ENCODE results near the gene LMNTD1.
"Not testable (repeated sequence)": the region's sequence is repeated elsewhere in the genome, so short reads cannot be mapped to it uniquely, and the experiment has no call there.

LMNTD1 gene

DNA sequence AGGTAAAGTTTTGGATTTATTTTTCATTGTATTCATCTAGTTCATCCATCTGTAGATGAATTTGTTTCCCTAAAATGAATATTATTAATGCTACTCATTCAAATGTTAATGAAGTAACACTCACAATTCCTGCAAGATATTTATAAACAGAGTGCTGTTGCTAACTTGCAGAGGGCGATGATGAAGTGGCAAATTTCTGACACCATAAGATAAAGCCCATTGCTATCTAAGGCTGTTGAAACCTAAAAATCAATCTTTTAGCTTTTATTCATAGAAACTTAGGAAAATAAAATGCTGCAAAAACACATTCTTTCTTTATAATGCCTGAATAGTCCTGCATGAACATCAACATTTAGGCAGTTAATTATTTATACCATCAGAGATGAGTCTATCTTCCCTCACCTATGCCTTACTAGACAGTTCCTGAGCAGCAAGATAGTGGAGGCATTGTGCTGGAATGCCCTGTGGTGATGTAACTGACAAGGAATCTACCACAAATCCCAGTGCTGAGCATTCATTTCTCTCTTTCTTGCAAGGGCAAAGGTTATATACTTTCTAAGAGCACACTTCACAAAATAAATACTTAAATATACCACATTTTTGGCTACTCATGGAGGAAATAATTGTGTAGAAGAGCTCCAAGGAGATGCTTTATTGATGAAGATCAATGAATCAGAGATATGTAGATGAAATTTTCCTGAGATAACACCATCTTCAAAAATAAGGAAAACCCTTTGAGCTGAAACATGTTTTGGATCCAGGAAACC, 57.6 kb downstream of the LMNTD1 start:
- H3K4me1 ChIP-seq = 0 out of 2 replicates have a peak, but pooled peaks cover 2% of the 10 kb centered on the region
- H3K4me3 ChIP-seq = no peak overlapping the region
- H3K27me3 ChIP-seq (ENCODE audit: low read depth) = no peaks in the 10 kb centered on the region
- no peaks in the 10 kb centered on the region; the same call in 1 of the 2 replicates for H3K9me3 ChIP-seq
- no peak for DNase-seq (ENCODE audit: low spot score in 2 of 2)
- in situ Hi-C loops (cut with MboI; ENCODE audit: low sequenced_read_pairs) = no loop called here
- H3K36me3 ChIP-seq (replicated peaks) = no peaks in the 10 kb centered on the region

DNA sequence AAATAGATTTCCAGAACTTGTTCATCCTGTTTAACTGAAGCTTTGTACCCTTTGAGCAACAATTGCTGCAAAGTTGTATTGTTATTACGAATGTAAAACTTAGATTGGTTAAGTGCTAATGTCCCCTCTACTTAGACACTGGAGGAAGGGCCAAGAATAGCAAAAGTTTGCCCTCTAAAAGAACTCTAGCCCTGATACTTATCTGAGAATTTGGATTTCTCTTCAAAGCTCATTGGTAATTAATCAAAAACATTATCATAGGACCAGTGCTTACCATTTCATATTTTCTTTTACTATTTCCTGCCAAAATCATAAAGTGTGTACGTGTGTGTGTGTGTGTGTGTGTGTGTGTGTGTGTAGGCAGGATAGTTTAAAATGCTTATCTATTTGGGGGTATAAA, 58.2 kb downstream of the LMNTD1 start:
- Histone ChIP-seq H3K36me3 (replicated peaks) (no peaks in the 10 kb centered on the region), H3K9me3 (no peaks in the 10 kb centered on the region; the same call in 1 of the 2 replicates), H3K4me1 (0 out of 2 replicates have a peak, but pooled peaks cover 2% of the 10 kb centered on the region), H3K27me3 (ENCODE audit: low read depth) (no peaks in the 10 kb centered on the region), H3K4me3 (no peak overlapping the region)
- in situ Hi-C loops (cut with MboI; ENCODE audit: low sequenced_read_pairs) = no loop called here
- no peak for DNase-seq (ENCODE audit: low spot score in 2 of 2)

DNA sequence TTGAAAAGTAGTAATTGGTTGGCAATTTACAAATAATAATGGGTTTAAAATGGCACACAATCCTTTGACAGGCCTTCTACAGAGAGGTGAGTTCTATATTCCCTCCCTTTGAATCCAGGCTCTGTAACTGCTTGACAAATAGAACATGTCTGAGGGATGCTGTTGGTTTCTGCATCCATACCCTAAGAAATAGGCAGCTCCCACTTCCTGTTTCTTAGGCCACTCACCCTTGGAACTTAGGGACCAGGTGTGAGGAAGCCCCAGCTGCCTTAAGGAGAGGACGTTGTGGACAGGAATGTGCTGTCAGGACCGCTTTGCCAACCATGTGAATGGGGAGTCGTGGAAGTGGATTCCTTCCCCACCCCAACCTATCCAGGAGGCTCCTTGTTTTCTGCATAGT, 59.4 kb downstream of the LMNTD1 start:
- no peak for DNase-seq (ENCODE audit: low spot score in 2 of 2)
- H3K4me3 ChIP-seq = no peak overlapping the region
- H3K4me1 ChIP-seq = 0 out of 2 replicates have a peak, but pooled peaks cover 2% of the 10 kb centered on the region
- no peaks in the 10 kb centered on the region for H3K27me3 ChIP-seq (ENCODE audit: low read depth)
- no peaks in the 10 kb centered on the region for H3K36me3 ChIP-seq (replicated peaks)
- in situ Hi-C loops (cut with MboI; ENCODE audit: low sequenced_read_pairs) = no loop called here
- no peaks in the 10 kb centered on the region; the same call in 1 of the 2 replicates for H3K9me3 ChIP-seq

DNA sequence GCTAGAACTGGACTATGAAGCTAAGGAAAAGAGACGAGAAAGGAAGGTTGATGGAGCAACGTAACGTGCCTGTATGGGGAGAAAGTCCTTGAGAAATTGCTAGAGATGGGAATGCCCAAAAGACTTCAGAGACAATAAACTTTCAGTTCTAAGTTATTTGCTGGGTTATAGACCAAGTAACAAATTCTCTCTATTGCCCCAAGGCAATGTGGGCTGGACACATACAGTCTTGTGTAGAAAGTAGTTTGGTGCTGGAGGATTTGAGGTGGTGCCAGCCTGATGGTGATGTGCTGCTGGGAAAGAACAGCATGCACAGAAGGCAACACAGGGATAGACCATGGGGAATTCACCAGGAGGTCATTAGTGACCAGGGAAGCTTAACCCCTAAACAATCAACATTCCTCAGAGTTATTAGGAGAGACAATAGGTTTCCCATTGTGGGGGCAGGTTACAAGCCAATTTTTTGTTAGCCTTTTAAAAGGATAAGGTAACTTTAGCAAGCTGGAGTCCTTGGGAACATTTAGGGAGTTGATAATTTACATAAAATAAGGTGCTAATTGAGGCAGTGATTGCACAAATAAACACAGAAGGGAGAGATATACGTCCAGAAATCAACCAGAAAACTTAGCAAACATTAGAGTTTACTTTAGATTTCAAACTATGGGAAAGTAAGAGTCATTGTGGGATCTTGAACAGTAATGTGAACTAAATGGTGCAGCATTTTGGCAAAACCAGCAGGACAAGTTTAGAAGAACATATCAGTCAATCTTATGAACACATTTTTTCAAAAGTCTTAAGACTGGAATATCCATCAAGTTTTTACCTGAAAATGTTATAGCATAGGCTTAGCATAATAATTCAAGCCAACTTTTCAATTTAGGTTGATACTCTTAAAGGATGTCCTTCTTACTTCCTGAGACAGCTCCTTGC, 61.4 kb downstream of the LMNTD1 start:
- Histone ChIP-seq H3K27me3 (ENCODE audit: low read depth) (no peaks in the 10 kb centered on the region), H3K9me3 (no peaks in the 10 kb centered on the region; the same call in 1 of the 2 replicates), H3K36me3 (replicated peaks) (no peaks in the 10 kb centered on the region), H3K4me1 (0 out of 2 replicates have a peak, but pooled peaks cover 2% of the 10 kb centered on the region), H3K4me3 (no peak overlapping the region)
- in situ Hi-C loops (cut with MboI; ENCODE audit: low sequenced_read_pairs) = no loop called here
- no peak for DNase-seq (ENCODE audit: low spot score in 2 of 2)

DNA sequence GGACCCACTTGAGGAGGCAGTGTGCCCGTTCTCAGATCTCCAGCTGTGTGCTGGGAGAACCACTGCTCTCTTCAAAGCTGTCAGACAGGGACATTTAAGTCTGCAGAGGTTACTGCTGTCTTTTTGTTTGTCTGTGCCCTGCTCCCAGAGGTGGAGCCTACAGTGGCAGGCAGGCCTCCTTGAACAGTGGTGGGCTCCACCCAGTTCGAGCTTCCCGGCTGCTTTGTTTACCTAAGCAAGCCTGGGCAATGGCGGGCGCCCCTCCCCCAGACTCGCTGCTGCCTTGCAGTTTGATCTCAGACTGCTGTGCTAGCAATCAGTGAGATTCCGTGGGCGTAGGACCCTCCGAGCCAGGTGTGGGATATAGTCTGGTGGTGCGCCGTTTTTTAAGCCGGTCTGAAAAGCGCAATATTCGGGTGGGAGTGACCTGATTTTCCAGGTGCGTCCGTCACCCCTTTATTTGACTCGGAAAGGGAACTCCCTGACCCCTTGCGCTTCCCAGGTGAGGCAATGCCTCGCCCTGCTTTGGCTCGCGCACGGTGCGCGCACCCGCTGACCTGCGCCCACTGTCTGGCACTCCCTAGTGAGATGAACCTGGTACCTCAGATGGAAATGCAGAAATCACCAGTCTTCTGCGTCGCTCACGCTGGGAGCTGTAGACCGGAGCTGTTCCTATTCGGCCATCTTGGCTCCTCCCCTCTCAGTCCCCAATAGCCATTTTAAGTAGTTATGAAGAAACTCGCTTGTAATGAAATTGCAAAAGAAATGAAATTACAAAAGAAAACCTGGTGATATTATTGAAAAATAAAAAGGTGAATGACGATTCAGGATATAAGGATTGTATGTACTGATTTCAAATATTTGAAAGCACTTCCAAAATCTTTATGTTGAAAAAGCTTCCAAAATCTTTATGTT, 63.9 kb downstream of the LMNTD1 start:
- H3K36me3 ChIP-seq (replicated peaks); H3K4me1 ChIP-seq; H3K27me3 ChIP-seq (ENCODE audit: low read depth); H3K4me3 ChIP-seq; H3K9me3 ChIP-seq; in situ Hi-C loops (cut with MboI; ENCODE audit: low sequenced_read_pairs): not testable (repeated sequence)
- peak in 1 of 2 experiments; percentile 48 for DNase-seq (ENCODE audit: low spot score in 2 of 2)

DNA sequence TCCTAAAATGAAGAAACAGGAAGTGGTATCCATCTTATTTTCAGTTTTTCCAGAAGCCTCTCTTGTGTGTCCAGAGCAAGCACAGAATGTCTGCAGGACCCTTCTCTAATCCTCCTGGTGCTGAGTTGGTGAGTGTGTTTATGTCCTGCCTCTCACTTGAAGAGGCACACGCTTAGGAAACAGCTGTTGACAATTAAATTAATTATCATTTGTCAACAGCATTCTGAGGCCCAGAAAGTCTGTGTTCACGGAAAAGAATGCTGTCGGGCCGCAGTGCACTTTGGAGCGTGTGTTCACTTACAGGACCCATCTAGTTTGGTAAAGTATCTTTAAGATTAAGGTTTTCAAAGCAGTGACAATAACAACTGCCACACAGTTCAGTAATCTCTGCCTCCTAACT, 70.5 kb downstream of the LMNTD1 start:
- in situ Hi-C loops (cut with MboI; ENCODE audit: low sequenced_read_pairs) = no loop called here
- H3K36me3 ChIP-seq (replicated peaks) = no peaks in the 10 kb centered on the region
- H3K4me3 ChIP-seq = no peak overlapping the region
- no peaks in the 10 kb centered on the region for H3K9me3 ChIP-seq
- DNase-seq (ENCODE audit: low spot score in 2 of 2) = no peak
- no peaks in the 10 kb centered on the region for H3K27me3 ChIP-seq (ENCODE audit: low read depth)
- H3K4me1 ChIP-seq = no peaks in the 10 kb centered on the region

DNA sequence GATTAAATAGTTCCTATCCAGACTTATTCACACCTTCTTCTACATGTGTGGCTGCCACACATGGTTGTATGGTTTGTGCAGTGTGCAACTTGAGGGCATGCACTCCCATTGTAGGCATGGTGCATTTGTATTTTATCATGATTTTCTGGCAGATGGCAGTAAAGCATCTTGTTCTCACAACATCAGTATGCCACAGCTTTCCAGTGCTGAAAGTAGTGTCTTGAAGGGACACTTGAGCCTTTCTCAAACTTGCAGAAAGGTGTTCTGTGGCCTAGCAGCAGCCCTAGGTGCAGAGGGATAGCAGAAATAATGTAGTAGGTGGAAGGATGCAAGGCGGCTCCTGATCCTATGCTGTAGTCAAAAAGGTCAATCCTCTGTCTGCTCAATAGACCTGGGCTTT, 72.9 kb downstream of the LMNTD1 start:
- no peaks in the 10 kb centered on the region for H3K4me1 ChIP-seq
- in situ Hi-C loops (cut with MboI; ENCODE audit: low sequenced_read_pairs) = no loop called here
- no peak for DNase-seq (ENCODE audit: low spot score in 2 of 2)
- H3K27me3 ChIP-seq (ENCODE audit: low read depth) = no peaks in the 10 kb centered on the region
- no peak overlapping the region for H3K4me3 ChIP-seq
- no peaks in the 10 kb centered on the region for H3K9me3 ChIP-seq
- no peaks in the 10 kb centered on the region for H3K36me3 ChIP-seq (replicated peaks)

DNA sequence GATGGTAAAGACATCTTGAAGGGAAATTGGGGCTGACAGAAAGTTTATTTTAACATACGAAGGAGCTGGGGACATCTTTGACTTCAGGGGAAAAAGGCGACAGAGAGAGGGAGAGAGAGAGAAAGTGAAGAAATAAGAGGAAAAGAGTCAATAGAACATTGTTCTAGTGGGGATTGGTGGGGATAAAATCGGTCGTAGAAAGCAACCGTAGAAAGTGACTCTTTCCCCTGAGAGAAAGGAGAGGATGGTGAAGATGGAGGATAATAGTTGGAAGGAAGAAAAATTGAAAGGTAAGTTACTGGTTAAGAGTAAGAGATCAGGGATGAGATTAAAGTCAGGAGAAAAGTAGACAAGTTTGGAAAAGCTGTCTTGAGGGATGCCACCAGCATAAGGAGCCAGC, 75.9 kb downstream of the LMNTD1 start:
- no peak for DNase-seq (ENCODE audit: low spot score in 2 of 2)
- Histone ChIP-seq H3K4me3 (no peak overlapping the region), H3K4me1 (no peaks in the 10 kb centered on the region), H3K9me3 (no peaks in the 10 kb centered on the region), H3K27me3 (ENCODE audit: low read depth) (no peaks in the 10 kb centered on the region), H3K36me3 (replicated peaks) (no peaks in the 10 kb centered on the region)
- in situ Hi-C loops (cut with MboI; ENCODE audit: low sequenced_read_pairs) = no loop called here

DNA sequence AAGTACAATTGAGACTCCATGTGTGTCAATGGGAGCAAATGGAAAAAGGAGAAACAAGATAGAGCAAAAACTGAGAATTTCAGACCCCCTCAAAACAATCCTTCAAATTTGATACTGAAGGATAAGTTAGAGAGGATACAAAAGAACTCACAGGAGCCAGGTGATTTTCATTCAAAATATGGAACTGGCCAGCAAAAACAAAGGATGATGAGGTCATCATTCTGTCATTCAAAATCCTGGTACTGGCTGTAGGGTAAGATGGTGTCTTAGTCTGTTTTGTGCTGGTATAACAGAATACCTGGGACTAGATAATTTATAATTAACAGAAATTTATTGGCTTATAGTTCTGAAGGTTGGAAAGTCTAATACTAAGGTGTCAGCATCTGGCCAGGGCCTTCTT, 80.6 kb downstream of the LMNTD1 start:
- in situ Hi-C loops (cut with MboI; ENCODE audit: low sequenced_read_pairs) = no loop called here
- no peak overlapping the region for H3K4me3 ChIP-seq

DNA sequence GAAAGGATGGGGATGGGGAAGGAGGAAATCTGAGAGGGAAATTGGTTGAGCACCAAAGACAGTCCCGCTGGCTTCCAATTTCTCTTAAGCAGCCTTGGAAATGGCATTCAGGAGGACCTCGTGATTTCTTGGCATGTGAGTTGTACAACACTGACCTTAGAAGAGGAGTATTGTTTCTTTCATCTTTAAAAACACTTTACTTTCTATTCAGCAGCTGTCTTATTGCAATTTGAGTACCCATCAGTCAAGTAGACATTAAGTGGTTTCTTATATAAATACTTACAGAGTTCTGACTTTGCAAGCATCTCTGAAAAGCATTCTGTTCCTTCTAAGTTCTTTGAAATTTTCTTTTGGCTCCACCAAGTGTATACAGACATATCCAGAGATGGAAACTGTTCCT, 83.2 kb downstream of the LMNTD1 start:
- in situ Hi-C loops (cut with MboI; ENCODE audit: low sequenced_read_pairs) = no loop called here
- H3K9me3 ChIP-seq = peaks cover 3% of the 10 kb centered on the region; the same call in 1 of the 2 replicates

More for the DNA sequence above, 80.6 kb downstream of the LMNTD1 start:
- Histone ChIP-seq H3K27me3 (ENCODE audit: low read depth) (no peaks in the 10 kb centered on the region), H3K9me3 (no peaks in the 10 kb centered on the region), H3K36me3 (replicated peaks) (no peaks in the 10 kb centered on the region), H3K4me1 (no peaks in the 10 kb centered on the region)
- DNase-seq (ENCODE audit: low spot score in 2 of 2) = no peak

DNA sequence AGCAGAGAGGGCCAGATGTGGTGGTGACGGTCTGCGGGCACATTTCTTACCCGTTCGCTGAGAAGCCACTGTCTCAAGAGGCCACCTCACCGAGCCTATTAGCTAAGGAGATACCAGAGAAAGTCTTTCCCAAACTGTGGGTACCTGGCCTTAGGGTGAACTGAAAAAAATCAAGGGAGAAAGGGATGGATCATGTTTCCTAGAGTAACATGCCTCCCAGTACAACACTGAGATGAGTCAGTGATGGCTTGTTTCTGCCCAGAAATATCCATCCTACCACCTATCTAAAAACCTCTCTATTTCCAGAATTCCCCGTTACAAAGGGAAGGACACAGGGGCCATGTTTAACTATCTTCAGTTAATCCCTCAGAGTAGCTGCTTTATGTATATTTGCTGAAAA, 83.7 kb downstream of the LMNTD1 start:
- Histone ChIP-seq H3K27me3 (ENCODE audit: low read depth) (no peaks in the 10 kb centered on the region), H3K36me3 (replicated peaks) (no peaks in the 10 kb centered on the region), H3K4me1 (no peaks in the 10 kb centered on the region), H3K9me3 (peaks cover 3% of the 10 kb centered on the region; the same call in 1 of the 2 replicates), H3K4me3 (no peak overlapping the region)
- no peak for DNase-seq (ENCODE audit: low spot score in 2 of 2)
- in situ Hi-C loops (cut with MboI; ENCODE audit: low sequenced_read_pairs) = no loop called here

More for the DNA sequence above, 83.2 kb downstream of the LMNTD1 start:
- no peak for DNase-seq (ENCODE audit: low spot score in 2 of 2)
- Histone ChIP-seq H3K4me3 (no peak overlapping the region), H3K27me3 (ENCODE audit: low read depth) (no peaks in the 10 kb centered on the region), H3K4me1 (no peaks in the 10 kb centered on the region), H3K36me3 (replicated peaks) (no peaks in the 10 kb centered on the region)

DNA sequence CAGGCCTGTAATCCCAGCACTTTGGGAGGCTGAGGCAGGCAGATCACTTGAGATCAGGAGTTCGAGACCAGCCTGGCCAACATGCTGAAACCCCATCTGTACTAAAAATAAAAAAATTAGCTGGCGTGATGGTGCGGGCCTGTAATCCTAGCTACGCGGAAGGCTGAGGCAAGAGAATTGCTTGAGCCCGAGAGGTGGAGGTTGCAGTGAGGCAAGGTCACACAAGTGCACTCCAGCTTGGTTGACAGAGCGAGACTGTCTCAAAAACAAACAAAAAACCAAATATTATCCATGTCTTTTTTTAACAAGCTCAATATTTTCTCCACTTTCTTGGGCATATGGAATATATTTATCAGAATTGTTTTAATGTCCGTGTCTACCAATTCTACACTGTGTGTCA, 89.6 kb downstream of the LMNTD1 start:
- in situ Hi-C loops (cut with MboI; ENCODE audit: low sequenced_read_pairs) = no loop called here
- Histone ChIP-seq H3K4me1 (no peaks in the 10 kb centered on the region; the same call in 1 of the 2 replicates), H3K36me3 (replicated peaks) (no peaks in the 10 kb centered on the region), H3K4me3 (no peak overlapping the region), H3K27me3 (ENCODE audit: low read depth) (no peaks in the 10 kb centered on the region), H3K9me3 (peaks cover 3% of the 10 kb centered on the region; the same call in 1 of the 2 replicates)
- DNase-seq (ENCODE audit: low spot score in 2 of 2) = no peak

DNA sequence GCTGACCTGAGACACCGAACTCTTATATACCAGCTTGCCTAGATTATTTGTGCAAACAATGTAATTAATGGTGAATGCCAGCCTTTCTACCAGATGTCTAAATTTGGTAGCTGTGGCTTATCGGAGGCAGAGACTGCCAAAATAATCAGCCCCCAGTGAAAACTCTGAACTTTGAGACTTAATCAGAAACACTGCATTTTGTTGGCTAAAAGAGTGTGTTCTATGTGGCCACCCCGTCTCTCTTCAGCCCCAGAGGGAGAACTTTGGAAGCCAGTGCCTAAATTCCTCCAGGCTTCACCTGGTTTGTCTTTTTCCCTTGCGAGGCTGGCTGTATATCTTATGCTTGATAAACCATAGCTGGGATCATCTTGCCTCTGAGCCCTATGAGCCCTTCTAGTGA, 90.1 kb downstream of the LMNTD1 start:
- no peaks in the 10 kb centered on the region for H3K27me3 ChIP-seq (ENCODE audit: low read depth)
- no peak for DNase-seq (ENCODE audit: low spot score in 2 of 2)
- H3K4me3 ChIP-seq = no peak overlapping the region
- H3K4me1 ChIP-seq = no peaks in the 10 kb centered on the region; the same call in 1 of the 2 replicates
- H3K36me3 ChIP-seq (replicated peaks) = no peaks in the 10 kb centered on the region
- peaks cover 3% of the 10 kb centered on the region; the same call in 1 of the 2 replicates for H3K9me3 ChIP-seq
- in situ Hi-C loops (cut with MboI; ENCODE audit: low sequenced_read_pairs) = no loop called here
